Trophoblast cell (in vitro differentiated cells and primary cell): Measurements from ENCODE around the gene PPM1H.

Source experiments
- DNase-seq, 2 donors: peaks; one replicate each; pipeline ENCODE4 v3.0.0-alpha.2; 2016
- H2AFZ ChIP-seq: 2 replicates; pipeline ENCODE4 v1.6.1; 2013; ENCODE audit warnings: low read length, moderate library complexity, mild to moderate bottlenecking; ENCODE audit not compliant: insufficient read depth, poor library complexity
- H2AK5ac ChIP-seq: 2 replicates; pipeline ENCODE4 v1.6.1; 2013; ENCODE audit warnings: mild to moderate bottlenecking, low read length
- H2BK120ac ChIP-seq: 2 replicates; pipeline ENCODE4 v1.6.1; 2013; ENCODE audit warnings: low read length, mild to moderate bottlenecking, moderate library complexity; ENCODE audit not compliant: insufficient read depth, poor library complexity
- H2BK12ac ChIP-seq: 2 replicates; pipeline ENCODE4 v1.6.1; 2013; ENCODE audit warnings: mild to moderate bottlenecking, low read length, moderate library complexity
- H2BK5ac ChIP-seq: 2 replicates; pipeline ENCODE4 v1.6.1; 2013; ENCODE audit warnings: low read length, low read depth, moderate library complexity, mild to moderate bottlenecking; ENCODE audit not compliant: poor library complexity
- H3K14ac ChIP-seq: 2 replicates; pipeline ENCODE4 v1.6.1; 2013; ENCODE audit warnings: mild to moderate bottlenecking, low read length
- H3K18ac ChIP-seq: 2 replicates; pipeline ENCODE4 v1.6.1; 2013; ENCODE audit warnings: mild to moderate bottlenecking, low read length
- H3K23ac ChIP-seq: 2 replicates; pipeline ENCODE4 v1.6.1; 2013; ENCODE audit warnings: low read length
- H3K27ac ChIP-seq: 2 replicates; pipeline ENCODE4 v1.5.1; 2013; ENCODE audit warnings: low read depth, mild to moderate bottlenecking, inconsistent platforms, low read length, moderate library complexity
- H3K27me3 ChIP-seq: 2 replicates; pipeline ENCODE4 v1.6.1; 2013; ENCODE audit warnings: inconsistent platforms, mild to moderate bottlenecking, low read length, moderate library complexity; ENCODE audit not compliant: insufficient read depth
- H3K36me3 ChIP-seq, 2 experiments: 1 replicate in 1 of 2; 2 replicates in 1 of 2; pipeline ENCODE4 v1.6.1; 2013; ENCODE audit warnings: low read length in 2 of 2, mild to moderate bottlenecking in 2 of 2, moderate library complexity in 1 of 2; ENCODE audit not compliant: insufficient read depth in 2 of 2, control insufficient read depth in 1 of 2
- H3K4ac ChIP-seq: 2 replicates; pipeline ENCODE4 v1.6.1; 2013; ENCODE audit warnings: low read depth, mild to moderate bottlenecking, low read length, moderate library complexity
- H3K4me1 ChIP-seq, 2 experiments: 1 replicate in 1 of 2; 2 replicates in 1 of 2; pipeline ENCODE4 v1.6.1; 2013; ENCODE audit warnings: low read length in 2 of 2, mild to moderate bottlenecking in 2 of 2, moderate library complexity in 1 of 2; ENCODE audit not compliant: insufficient read depth in 2 of 2, control insufficient read depth in 1 of 2
- H3K4me2 ChIP-seq: 2 replicates; pipeline ENCODE4 v1.6.1; 2013; ENCODE audit warnings: inconsistent platforms, mild to moderate bottlenecking, low read length, moderate library complexity
- H3K4me3 ChIP-seq: 2 replicates; pipeline ENCODE4 v1.5.1; 2013; ENCODE audit warnings: mild to moderate bottlenecking, low read depth, low read length, inconsistent platforms
- H3K79me1 ChIP-seq: one replicate; pipeline ENCODE4 v1.6.1; 2013; ENCODE audit warnings: low read length
- H3K79me2 ChIP-seq: 2 replicates; pipeline ENCODE4 v1.6.1; 2013; ENCODE audit warnings: low read length, mild to moderate bottlenecking; ENCODE audit not compliant: control insufficient read depth, insufficient read depth, poor library complexity
- H3K9ac ChIP-seq: 2 replicates; pipeline ENCODE4 v1.6.1; 2013; ENCODE audit warnings: mild to moderate bottlenecking, low read length
- H3K9me3 ChIP-seq: 2 replicates; pipeline ENCODE4 v1.6.1; 2013; ENCODE audit warnings: low read depth, mild to moderate bottlenecking, control low read depth, inconsistent platforms, low read length; ENCODE audit not compliant: insufficient read depth
- H4K12ac ChIP-seq: 2 replicates; pipeline ENCODE4 v1.6.1; 2013; ENCODE audit warnings: low read depth, mild to moderate bottlenecking, low read length, moderate library complexity
- H4K8ac ChIP-seq: 2 replicates; pipeline ENCODE4 v1.6.1; 2013; ENCODE audit warnings: low read depth, mild to moderate bottlenecking, low read length, moderate library complexity
- H4K91ac ChIP-seq: one replicate; pipeline ENCODE4 v1.6.1; 2013; ENCODE audit warnings: low read depth, mild to moderate bottlenecking, low read length, moderate library complexity
- WGBS: extraction: QIAGEN DNeasy Blood & Tissue Kit; methylation state at CpG from one replicate; pipeline ENCODE4 v1.1.7; 2013; ENCODE audit warnings: missing lambda C conversion rate; ENCODE audit not compliant: insufficient read length, insufficient coverage; ENCODE audit errors: extremely low coverage; 5-methylcytosine and 5-hydroxymethylcytosine counted together

Gene PPM1H

DNA sequence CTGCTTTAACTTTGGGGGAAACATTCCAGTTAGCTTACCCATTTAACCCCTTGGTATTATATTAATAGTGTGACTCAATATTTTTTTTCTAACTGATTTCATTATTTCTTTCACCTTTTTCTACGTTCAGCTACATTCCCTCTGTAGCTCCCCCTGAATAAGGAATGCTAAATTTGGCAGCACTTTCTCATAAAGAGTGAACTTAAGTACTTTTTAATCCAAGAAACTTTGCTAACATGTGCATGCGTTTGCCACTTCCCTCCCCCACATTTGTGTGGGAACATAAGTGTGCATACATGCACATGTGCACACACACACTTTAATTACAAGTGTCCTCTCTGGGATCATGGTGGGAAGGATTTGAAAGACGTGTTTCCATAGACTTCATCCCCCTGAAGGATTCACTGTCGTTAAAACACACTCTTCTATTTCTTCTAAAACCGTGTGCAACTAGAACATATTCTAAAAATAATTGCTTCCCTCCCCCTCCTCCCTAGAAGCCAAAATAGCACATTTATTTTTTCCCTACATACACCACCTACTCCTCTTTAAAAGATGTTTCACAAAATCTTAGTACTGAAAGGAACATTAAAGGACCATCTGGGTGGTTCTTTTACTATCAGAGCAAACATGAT is 142.6 kb downstream of the PPM1H start:
- Histone ChIP-seq H2AFZ (no peak overlapping the region), H3K4me2 (no peak overlapping the region), H3K18ac (no peak overlapping the region), H3K4ac (no peak overlapping the region), H4K12ac (no peak overlapping the region), H4K8ac (no peak overlapping the region), H2BK5ac (no peak overlapping the region), H3K27ac (no peak overlapping the region), H3K36me3 (no peaks in the 10 kb centered on the region), H2AK5ac (no peak overlapping the region), H3K4me3 (no peak overlapping the region), H3K27me3 (no peaks in the 10 kb centered on the region), H3K79me2 (no peaks in the 10 kb centered on the region), H2BK12ac (no peak overlapping the region), H2BK120ac (no peak overlapping the region), H3K9me3 (no peaks in the 10 kb centered on the region), H3K9ac (no peak overlapping the region), H3K23ac (no peak overlapping the region), H4K91ac (no peak overlapping the region), H3K14ac (no peak overlapping the region), H3K4me1 (no peaks in the 10 kb centered on the region), H3K79me1 (no peaks in the 10 kb centered on the region)
- DNase-seq = no peak
- WGBS = no CpG with 5 or more reads among the region's 5 CpGs

DNA sequence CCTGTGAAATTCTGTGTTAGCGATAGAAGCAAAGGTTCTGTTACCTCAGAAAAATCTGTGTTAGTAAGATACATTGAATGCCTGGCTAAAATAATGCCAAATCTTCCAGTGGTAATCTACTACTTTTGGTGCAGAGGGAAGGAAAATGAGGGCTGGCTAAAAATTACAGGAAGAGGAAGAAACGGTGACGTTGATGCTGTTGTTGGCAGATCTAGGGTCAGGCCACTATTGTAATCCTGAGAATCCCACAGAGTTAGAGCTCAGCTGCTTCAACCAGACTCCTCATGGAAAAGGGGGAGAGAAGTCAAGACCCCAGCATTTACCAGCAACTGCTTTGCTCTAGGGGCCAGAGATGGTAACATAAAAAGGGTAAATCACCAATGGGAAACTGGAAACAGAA is 145.1 kb downstream of the PPM1H start:
- Histone ChIP-seq H3K4me2 (no peak overlapping the region), H3K27me3 (no peaks in the 10 kb centered on the region), H2AK5ac (no peak overlapping the region), H3K4me1 (peaks cover 6 to 8% of the 10 kb centered on the region in 2 experiments), H4K12ac (no peak overlapping the region), H2BK120ac (no peak overlapping the region), H3K9ac (no peak overlapping the region), H2BK12ac (no peak overlapping the region), H3K27ac (no peak overlapping the region), H2AFZ (no peak overlapping the region), H2BK5ac (no peak overlapping the region), H3K23ac (no peak overlapping the region), H4K8ac (no peak overlapping the region), H3K4me3 (no peak overlapping the region), H3K4ac (no peak overlapping the region), H3K18ac (no peak overlapping the region), H3K79me1 (peaks cover 6% of the 10 kb centered on the region), H4K91ac (no peak overlapping the region), H3K14ac (no peak overlapping the region), H3K36me3 (no peaks in the 10 kb centered on the region), H3K79me2 (peaks cover 3% of the 10 kb centered on the region), H3K9me3 (no peaks in the 10 kb centered on the region)
- no CpG with 5 or more reads among the region's 3 CpGs for WGBS
- DNase-seq = no peak

DNA sequence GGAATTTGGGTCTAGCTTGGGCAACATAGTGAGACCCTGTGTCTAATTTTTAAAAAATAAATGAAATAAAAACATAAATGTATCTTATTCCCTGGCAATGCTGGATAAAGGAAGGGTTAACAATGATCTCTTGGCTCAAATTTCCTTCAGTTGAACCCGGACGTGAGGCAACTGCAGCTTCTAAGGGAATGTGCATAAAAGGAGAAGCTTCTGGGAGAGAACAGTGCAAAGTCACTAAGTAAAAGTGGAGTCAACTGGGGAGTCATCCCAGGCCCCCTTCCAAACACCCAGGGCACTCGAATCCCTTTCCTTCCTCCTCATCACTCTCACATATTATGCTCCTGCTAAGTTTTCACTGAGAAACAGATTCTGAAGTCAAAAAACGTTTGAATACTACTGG is 147.3 kb downstream of the PPM1H start:
- Histone ChIP-seq H2BK12ac (no peak overlapping the region), H4K8ac (no peak overlapping the region), H3K9me3 (no peaks in the 10 kb centered on the region), H3K27ac (no peak overlapping the region), H3K27me3 (no peaks in the 10 kb centered on the region), H3K4me3 (no peak overlapping the region), H3K23ac (no peak overlapping the region), H3K9ac (no peak overlapping the region), H3K4me2 (no peak overlapping the region), H4K91ac (no peak overlapping the region), H3K14ac (no peak overlapping the region), H2BK120ac (no peak overlapping the region), H3K36me3 (no peaks in the 10 kb centered on the region), H3K79me1 (peaks cover 9% of the 10 kb centered on the region), H3K79me2 (peaks cover 3% of the 10 kb centered on the region), H2BK5ac (no peak overlapping the region), H4K12ac (no peak overlapping the region), H3K4ac (no peak overlapping the region), H3K4me1 (peaks cover 6 to 8% of the 10 kb centered on the region in 2 experiments), H3K18ac (no peak overlapping the region), H2AK5ac (no peak overlapping the region), H2AFZ (no peak overlapping the region)
- DNase-seq = no peak
- no CpG with 5 or more reads among the region's 4 CpGs for WGBS

DNA sequence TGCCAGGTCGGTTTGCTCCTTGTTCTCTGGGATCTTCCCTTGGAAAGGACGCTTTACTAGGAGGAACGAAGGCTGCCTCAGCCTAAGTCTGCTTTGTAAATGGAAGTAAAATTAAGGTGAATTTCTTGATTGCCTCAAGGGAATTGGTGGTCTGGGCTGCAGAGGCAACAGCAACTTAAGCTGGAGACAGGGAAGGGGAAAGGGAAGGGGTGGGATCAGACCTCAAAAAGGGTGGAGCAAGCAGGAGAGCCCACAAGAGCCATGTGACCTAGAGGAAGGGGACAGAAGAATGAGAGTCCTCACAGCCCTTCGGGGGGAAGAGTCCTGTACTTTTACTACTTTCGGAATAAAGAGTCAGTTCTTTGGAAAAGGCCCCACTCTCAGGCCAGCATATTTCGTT is 147.9 kb downstream of the PPM1H start:
- Histone ChIP-seq H2AK5ac (no peak overlapping the region), H2BK120ac (no peak overlapping the region), H4K8ac (no peak overlapping the region), H2BK12ac (no peak overlapping the region), H3K36me3 (no peaks in the 10 kb centered on the region), H4K12ac (no peak overlapping the region), H3K4me2 (no peak overlapping the region), H3K79me2 (peaks cover 3% of the 10 kb centered on the region), H2BK5ac (no peak overlapping the region), H3K4ac (no peak overlapping the region), H2AFZ (no peak overlapping the region), H3K14ac (no peak overlapping the region), H3K27me3 (no peaks in the 10 kb centered on the region), H3K9ac (no peak overlapping the region), H3K23ac (no peak overlapping the region), H3K9me3 (no peaks in the 10 kb centered on the region), H3K18ac (no peak overlapping the region), H3K4me1 (peaks cover 6 to 8% of the 10 kb centered on the region in 2 experiments), H3K4me3 (no peak overlapping the region), H3K27ac (no peak overlapping the region), H4K91ac (no peak overlapping the region), H3K79me1 (peaks cover 9% of the 10 kb centered on the region)
- DNase-seq = no peak
- WGBS = no CpG with 5 or more reads among the region's 6 CpGs
